ENCODE results near the gene CCDC3. TPM values are rescaled to one million over a fixed set of nuclear protein-coding genes. Genes with fewer than 3 reads are reported as not detected.

Gene CCDC3
- polyA plus RNA-seq, 2 of the 4 experiments (the other 2 are of a cell fraction): 0.58 to 0.94 TPM

DNA sequence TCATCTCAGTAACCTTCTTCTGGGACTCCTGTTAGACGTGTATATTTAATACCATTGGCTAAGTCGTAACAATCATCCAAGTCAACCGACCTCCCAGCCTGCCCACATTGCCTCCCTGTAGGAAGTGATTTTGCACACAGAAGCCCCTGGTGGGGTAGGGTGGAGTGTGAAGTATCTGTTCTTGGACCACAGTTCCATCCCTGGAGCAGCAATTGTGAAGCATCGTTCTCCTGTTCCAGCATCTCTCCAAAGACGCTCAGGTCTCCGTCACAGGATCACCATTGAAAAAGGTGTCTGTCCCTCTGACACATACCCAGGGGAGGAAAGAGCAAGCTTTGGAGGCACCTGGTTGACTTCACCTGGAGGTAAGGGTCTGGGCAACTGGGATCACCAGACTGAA is 72.9 kb downstream of the CCDC3 start:
- TF ChIP-seq KDM5A (IDR thresholded peaks at IDR 0.05): no peak
- TF ChIP-seq JUNB (IDR thresholded peaks at IDR 0.05): no peak
- TF ChIP-seq POLR2A (IDR thresholded peaks at IDR 0.05; ENCODE audit: low read length): no peak
- TF ChIP-seq CBX8 (IDR thresholded peaks at IDR 0.05): no peak
- TF ChIP-seq, protein P1, sequence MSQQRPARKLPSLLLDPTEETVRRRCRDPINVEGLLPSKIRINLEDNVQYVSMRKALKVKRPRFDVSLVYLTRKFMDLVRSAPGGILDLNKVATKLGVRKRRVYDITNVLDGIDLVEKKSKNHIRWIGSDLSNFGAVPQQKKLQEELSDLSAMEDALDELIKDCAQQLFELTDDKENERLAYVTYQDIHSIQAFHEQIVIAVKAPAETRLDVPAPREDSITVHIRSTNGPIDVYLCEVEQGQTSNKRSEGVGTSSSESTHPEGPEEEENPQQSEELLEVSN (IDR thresholded peaks at IDR 0.05; ENCODE audit: borderline replicate concordance, low read depth): no peak
- TF ChIP-seq JUN (IDR thresholded peaks at IDR 0.05): no peak
- TF ChIP-seq FOSL2 (IDR thresholded peaks at IDR 0.05): no peak
- no peak for TF ChIP-seq FOSL2 (CRISPR knock-in tag; IDR thresholded peaks at IDR 0.05)
- no peak for TF ChIP-seq ESRRA (IDR thresholded peaks at IDR 0.05; ENCODE audit: borderline replicate concordance, low read length)
- ChIA-PET POLR2A (no interaction called here), CTCF (interaction anchor here (0.7 kb wide), 1 partner anchor 129 kb away, joined by 4 read pairs; no protein-coding TSS in a partner anchor)
- WGBS (ENCODE audit: missing lambda C conversion rate): 66% methylated on average over 6 of the region's 6 CpGs
- ATAC-seq (no peak), DNase-seq (ENCODE audit: low read depth in 1 of 2, low spot score in 1 of 2) (no peak), FAIRE-seq (no peak)
- no peak overlapping the region for H3K4me3 ChIP-seq
- no peak overlapping the region for H3K4me2 ChIP-seq
- H3K27ac ChIP-seq: no peak overlapping the region
- H3K4me1 ChIP-seq: no peaks in the 10 kb centered on the region
- no peaks in the 10 kb centered on the region for H3K9me3 ChIP-seq

- Histone ChIP-seq H3K27ac (no peak overlapping the region), H3K4me2 (no peak overlapping the region), H3K9me3 (no peaks in the 10 kb centered on the region), H3K4me3 (no peak overlapping the region), H3K4me1 (no peaks in the 10 kb centered on the region)
- no peak for FAIRE-seq
- ChIA-PET CTCF (no interaction called here), POLR2A (no interaction called here)
- no peak for ATAC-seq
- no peak for TF ChIP-seq KDM1A (IDR thresholded peaks at IDR 0.05; ENCODE audit: low read depth)
- no peak for TF ChIP-seq RCOR1 (IDR thresholded peaks at IDR 0.05; ENCODE audit: low read depth, low read length)
- TF ChIP-seq PBX3 (IDR thresholded peaks at IDR 0.05): no peak
- TF ChIP-seq HDAC2 (IDR thresholded peaks at IDR 0.05): no peak
- TF ChIP-seq POLR2A (IDR thresholded peaks at IDR 0.05; ENCODE audit: low read length): no peak
- no peak for TF ChIP-seq GATA3 (IDR thresholded peaks at IDR 0.05; ENCODE audit: borderline replicate concordance)
- no peak for TF ChIP-seq MAX (IDR thresholded peaks at IDR 0.05)
- TF ChIP-seq ZNF302 (CRISPR knock-in tag; IDR thresholded peaks at IDR 0.05): no peak
- no peak for TF ChIP-seq POLR2AphosphoS2 (conservative IDR thresholded peaks at IDR 0.05; ENCODE audit: low read length)
- TF ChIP-seq EHF (CRISPR knock-in tag; IDR thresholded peaks at IDR 0.05): no peak
- no peak for TF ChIP-seq HEYL (CRISPR knock-in tag; IDR thresholded peaks at IDR 0.05)
- DNase-seq (ENCODE audit: low read depth in 1 of 2, low spot score in 1 of 2): no peak
- 29% methylated on average over 1 of the region's 1 CpG for WGBS (ENCODE audit: missing lambda C conversion rate)
These were observed 73.6 kb downstream of the CCDC3 start for GRCh38 chr10:12927896-12928295.

DNA sequence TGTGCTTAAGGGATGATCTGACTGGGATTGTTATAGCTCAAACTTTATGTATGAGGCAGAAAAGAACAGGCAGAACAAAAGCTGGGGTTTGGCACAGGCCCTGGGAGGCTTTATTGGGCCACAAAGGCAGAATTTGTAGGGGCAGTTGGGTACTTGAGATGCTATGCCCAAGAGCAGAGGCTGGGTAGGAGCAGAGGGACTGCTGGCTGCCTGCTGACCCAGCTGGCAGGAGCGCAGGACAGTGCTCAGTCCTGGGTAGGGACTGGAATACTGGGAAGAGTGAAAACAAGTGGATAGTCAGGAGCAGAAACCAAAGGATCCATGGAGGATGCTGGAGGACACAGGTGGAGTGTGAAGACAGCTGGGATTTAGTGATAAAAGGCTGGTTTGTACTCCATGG is 75.7 kb downstream of the CCDC3 start:
- WGBS (ENCODE audit: missing lambda C conversion rate): 95% methylated on average over 1 of the region's 1 CpG
- ATAC-seq: no peak
- ChIA-PET POLR2A (no interaction called here), CTCF (interaction anchor here (1.1 kb wide), 1 partner anchor 46 kb away, joined by 3 read pairs; no protein-coding TSS in a partner anchor)
- Histone ChIP-seq H3K4me2 (no peak overlapping the region), H3K4me1 (no peaks in the 10 kb centered on the region), H3K9me3 (no peaks in the 10 kb centered on the region), H3K4me3 (no peak overlapping the region), H3K27ac (no peak overlapping the region)
- TF ChIP-seq ZSCAN20 (CRISPR knock-in tag; IDR thresholded peaks at IDR 0.05) (no peak), MAFK (IDR thresholded peaks at IDR 0.05; ENCODE audit: partially characterized antibody) (no peak), TFCP2L1 (CRISPR knock-in tag; IDR thresholded peaks at IDR 0.05) (no peak), RARB (CRISPR knock-in tag; IDR thresholded peaks at IDR 0.05) (no peak), ESRRA (IDR thresholded peaks at IDR 0.05; ENCODE audit: borderline replicate concordance, low read length) (no peak), EHF (CRISPR knock-in tag; IDR thresholded peaks at IDR 0.05) (no peak), FOXS1 (CRISPR knock-in tag; IDR thresholded peaks at IDR 0.05) (no peak), FOSL2 (IDR thresholded peaks at IDR 0.05) (no peak), FOSL2 (CRISPR knock-in tag; IDR thresholded peaks at IDR 0.05) (no peak)
- no peak for FAIRE-seq
- no peak for DNase-seq (ENCODE audit: low read depth in 1 of 2, low spot score in 1 of 2)
